ENCODE measurements around the gene DPH7. TPM values are rescaled to one million over a fixed set of nuclear protein-coding genes. Genes with fewer than 3 reads are reported as not detected.
"Not testable (repeated sequence)": the region's sequence is repeated elsewhere in the genome, so short reads cannot be mapped to it uniquely, and the experiment has no call there.

Gene DPH7
- total and polyA plus RNA-seq, 2 experiments from 2014 or later = 28.3 to 36.9 TPM

- no peaks in the 10 kb centered on the region for H3K9me3 ChIP-seq (ENCODE audit: low read depth)
- H3K4me1 ChIP-seq (ENCODE audit: insufficient read depth) = no peaks in the 10 kb centered on the region
- no peak overlapping the region for H3K27ac ChIP-seq
- H3K79me2 ChIP-seq = no peaks in the 10 kb centered on the region
- H3K4me2 ChIP-seq = no peak overlapping the region
- H3K36me3 ChIP-seq (replicated peaks; ENCODE audit: insufficient read depth, low read depth) = no peaks in the 10 kb centered on the region
- no peaks in the 10 kb centered on the region for H3K9me2 ChIP-seq (replicated peaks; ENCODE audit: insufficient read depth)
- TF ChIP-seq EZH2 (IDR thresholded peaks at IDR 0.05; ENCODE audit: borderline replicate concordance) (no peak), CTCF (IDR thresholded peaks at IDR 0.05; ENCODE audit: poor library complexity) (no peak), EZH2phosphoT487 (IDR thresholded peaks at IDR 0.05; ENCODE audit: low read depth, severe bottlenecking, unreplicated experiment) (no peak)
- no peak overlapping the region for H3K4me3 ChIP-seq
- H3K27me3 ChIP-seq = no peaks in the 10 kb centered on the region
- H4K20me1 ChIP-seq (ENCODE audit: insufficient read depth, poor library complexity, severe bottlenecking) = no peaks in the 10 kb centered on the region
- WGBS (ENCODE audit: low lambda C conversion rate, missing lambda C conversion rate) = 92% methylated on average over 18 of the region's 18 CpGs
- DNase-seq (ENCODE audit: low spot score) = no peak
- H2AFZ ChIP-seq = no peak overlapping the region
Measured at GRCh38 chr9:137521405-137521985, 57.2 kb downstream of the DPH7 start.

- Histone ChIP-seq H2AFZ (no peak overlapping the region), H3K4me1 (ENCODE audit: insufficient read depth) (no peaks in the 10 kb centered on the region), H3K79me2 (no peaks in the 10 kb centered on the region), H3K4me3 (no peak overlapping the region), H3K36me3 (replicated peaks; ENCODE audit: insufficient read depth, low read depth) (no peaks in the 10 kb centered on the region), H3K4me2 (no peak overlapping the region), H4K20me1 (ENCODE audit: insufficient read depth, poor library complexity, severe bottlenecking) (no peaks in the 10 kb centered on the region), H3K9me3 (ENCODE audit: low read depth) (no peaks in the 10 kb centered on the region), H3K27ac (no peak overlapping the region), H3K27me3 (no peaks in the 10 kb centered on the region), H3K9me2 (replicated peaks; ENCODE audit: insufficient read depth) (no peaks in the 10 kb centered on the region)
- no peak for DNase-seq (ENCODE audit: low spot score)
- no peak for TF ChIP-seq EZH2 (IDR thresholded peaks at IDR 0.05; ENCODE audit: borderline replicate concordance)
- no peak for TF ChIP-seq EZH2phosphoT487 (IDR thresholded peaks at IDR 0.05; ENCODE audit: low read depth, severe bottlenecking, unreplicated experiment)
- no peak for TF ChIP-seq CTCF (IDR thresholded peaks at IDR 0.05; ENCODE audit: poor library complexity)
- WGBS (ENCODE audit: low lambda C conversion rate, missing lambda C conversion rate) = 93% methylated on average over 30 of the region's 30 CpGs
Measured at GRCh38 chr9:137520614-137521404, 57.9 kb downstream of the DPH7 start.

- TF ChIP-seq EZH2phosphoT487 (IDR thresholded peaks at IDR 0.05; ENCODE audit: low read depth, severe bottlenecking, unreplicated experiment) (no peak), CTCF (IDR thresholded peaks at IDR 0.05; ENCODE audit: poor library complexity) (no peak), EZH2 (IDR thresholded peaks at IDR 0.05; ENCODE audit: borderline replicate concordance) (no peak)
- Histone ChIP-seq H4K20me1 (ENCODE audit: insufficient read depth, poor library complexity, severe bottlenecking) (no peaks in the 10 kb centered on the region), H3K27ac (no peak overlapping the region), H2AFZ (no peak overlapping the region), H3K27me3 (no peaks in the 10 kb centered on the region), H3K9me2 (replicated peaks; ENCODE audit: insufficient read depth) (no peaks in the 10 kb centered on the region), H3K79me2 (no peaks in the 10 kb centered on the region), H3K4me1 (ENCODE audit: insufficient read depth) (no peaks in the 10 kb centered on the region), H3K4me3 (no peak overlapping the region), H3K9me3 (ENCODE audit: low read depth) (no peaks in the 10 kb centered on the region), H3K4me2 (no peak overlapping the region), H3K36me3 (replicated peaks; ENCODE audit: insufficient read depth, low read depth) (no peaks in the 10 kb centered on the region)
- DNase-seq (ENCODE audit: low spot score) = no peak
- 94% methylated on average over 7 of the region's 10 CpGs for WGBS (ENCODE audit: low lambda C conversion rate, missing lambda C conversion rate)
Measured at GRCh38 chr9:137519553-137519952, 59.2 kb downstream of the DPH7 start.

GRCh38 chr9:137518661-137519459 is 59.9 kb downstream of the DPH7 start:
- H3K4me2 ChIP-seq; DNase-seq (ENCODE audit: low spot score); H3K9me2 ChIP-seq (replicated peaks; ENCODE audit: insufficient read depth); H3K79me2 ChIP-seq; H3K27me3 ChIP-seq; H4K20me1 ChIP-seq (ENCODE audit: insufficient read depth, poor library complexity, severe bottlenecking); H3K27ac ChIP-seq; H3K36me3 ChIP-seq (replicated peaks; ENCODE audit: insufficient read depth, low read depth); H2AFZ ChIP-seq; H3K9me3 ChIP-seq (ENCODE audit: low read depth); H3K4me1 ChIP-seq (ENCODE audit: insufficient read depth); H3K4me3 ChIP-seq: not testable (repeated sequence)
- over 99% methylated on average over 13 of the region's 13 CpGs for WGBS (ENCODE audit: low lambda C conversion rate, missing lambda C conversion rate)

Data from hepatocyte (in vitro differentiated cells).